ENCODE measurements around the gene DUS2.
"Not testable (repeated sequence)": the region's sequence is repeated elsewhere in the genome, so short reads cannot be mapped to it uniquely, and the experiment has no call there.

Gene DUS2

DNA sequence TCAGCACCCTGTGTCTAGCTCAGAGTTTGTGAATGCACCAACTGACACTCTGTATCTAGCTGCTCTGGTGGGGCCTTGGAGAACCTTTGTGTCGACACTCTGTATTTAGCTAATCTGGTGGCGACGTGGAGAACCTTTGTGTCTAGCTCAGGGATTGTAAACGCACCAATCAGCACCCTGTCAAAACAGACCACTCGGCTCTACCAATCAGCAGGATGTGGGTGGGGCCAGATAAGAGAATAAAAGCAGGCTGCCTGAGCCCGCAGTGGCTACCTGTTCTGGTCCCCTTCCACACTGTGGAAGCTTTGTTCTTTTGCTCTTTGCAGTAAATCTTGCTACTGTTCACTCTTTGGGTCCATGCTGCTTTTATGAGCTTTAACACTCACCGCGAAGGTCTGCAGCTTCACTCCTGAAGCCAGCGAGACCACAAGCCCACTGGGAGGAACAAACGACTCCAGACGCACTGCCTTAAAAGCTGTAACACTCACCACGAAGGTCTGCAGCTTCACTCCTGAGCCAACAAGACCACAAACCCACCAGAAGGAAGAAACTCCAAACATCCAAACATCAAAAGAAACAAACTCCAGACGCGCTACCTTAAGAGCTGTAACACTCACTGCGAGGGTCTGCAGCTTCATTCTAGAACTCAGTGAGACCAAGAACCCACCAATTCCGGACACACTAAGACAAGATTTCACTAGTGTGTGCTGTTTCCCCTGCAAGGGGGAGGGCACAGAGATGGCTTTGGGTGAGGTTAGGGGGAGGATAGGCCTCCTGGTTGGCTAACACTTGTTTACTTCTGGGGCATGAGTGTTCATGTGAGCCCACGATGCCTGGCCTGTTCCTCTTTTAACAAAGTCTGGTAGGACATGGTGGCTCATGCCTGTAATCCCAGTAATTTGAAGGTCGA, 24.1 kb upstream of the DUS2 start, which contains the start of gene DPEP2:
DPEP2 (minus strand) TSS at position 706 of the 910 bp plus-strand sequence. CDS start 6,272 bp downstream, outside the sequence.
- DNase-seq, result not testable (repeated sequence)

DNA sequence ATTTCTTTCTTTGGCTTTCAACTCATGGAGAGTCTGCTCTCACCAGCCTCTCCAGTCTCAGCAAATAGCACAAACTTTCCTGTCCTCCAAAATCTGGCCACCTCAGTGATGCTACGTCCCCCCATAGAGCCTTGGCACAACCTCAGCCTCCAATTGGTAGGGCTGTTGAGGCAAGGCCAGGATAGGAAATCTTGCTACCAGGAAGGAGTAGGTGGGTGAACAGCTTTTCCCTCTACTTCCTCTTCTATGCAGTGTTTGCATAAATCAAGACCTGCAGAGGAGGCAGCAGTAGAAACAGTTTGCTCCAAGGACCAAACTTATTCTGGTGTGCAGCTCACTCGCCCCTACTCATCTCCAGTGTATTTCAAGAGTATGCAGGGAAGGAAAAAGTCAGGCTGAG, 23.1 kb upstream of the DUS2 start:
- no peak for DNase-seq

DNA sequence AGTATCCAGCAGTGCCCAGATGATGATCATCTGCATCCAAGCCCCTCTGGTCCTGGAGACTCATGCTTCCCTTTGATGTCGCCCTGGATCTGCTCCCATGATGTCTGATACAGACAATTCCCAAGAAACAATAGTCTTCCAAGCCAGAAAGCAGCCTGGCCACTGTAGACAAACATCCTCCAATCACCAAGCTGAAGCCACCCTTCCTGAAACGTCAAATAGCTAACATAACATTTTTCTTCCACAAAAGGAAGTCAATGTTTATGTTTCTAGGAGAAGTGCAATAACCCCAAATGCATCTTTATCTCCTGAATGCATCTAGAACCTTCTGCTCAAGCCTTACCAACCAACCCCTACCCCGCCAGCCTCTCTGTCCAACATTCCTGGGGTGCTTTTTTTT, 22.6 kb upstream of the DUS2 start:
- no peak for DNase-seq

DNA sequence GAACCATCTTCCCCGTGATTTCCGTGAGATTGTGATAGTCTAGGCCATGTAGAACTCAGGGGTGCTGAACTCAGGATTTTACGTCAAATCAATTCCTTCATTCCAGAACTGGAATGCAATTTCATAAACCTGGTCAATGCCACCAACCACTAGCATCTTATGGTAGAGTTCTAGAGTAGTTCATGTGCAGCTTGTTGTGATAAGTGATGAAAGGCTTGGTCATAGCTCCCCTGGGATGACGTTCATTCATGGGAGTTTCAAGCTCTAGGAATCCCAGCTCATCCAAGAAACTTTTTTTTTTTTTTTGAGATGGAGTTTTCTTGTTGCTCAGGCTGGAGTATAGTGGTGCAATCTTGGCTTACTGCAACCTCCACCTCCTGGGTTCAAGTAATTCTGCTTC, 20.1 kb upstream of the DUS2 start:
- peak; percentile 57 for DNase-seq

DNA sequence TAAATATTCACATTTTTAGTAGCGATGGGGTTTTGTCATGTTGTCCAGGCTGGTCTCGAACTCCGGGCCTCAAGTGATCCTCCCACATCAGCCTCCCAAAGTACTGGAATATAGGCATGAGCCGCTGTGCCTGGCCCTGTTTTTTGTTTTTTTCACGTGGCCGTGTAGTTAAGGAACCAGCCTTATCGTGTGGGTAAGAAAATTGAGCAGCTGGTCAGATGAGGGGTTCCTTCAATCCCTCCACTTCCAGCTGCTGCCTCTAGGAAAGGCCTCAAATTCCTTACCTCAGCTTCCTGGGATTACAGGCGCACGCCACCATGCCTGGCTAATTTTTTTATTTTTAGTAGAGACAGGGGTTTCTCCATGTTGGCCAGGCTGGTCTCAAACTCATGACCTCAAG, 17.9 kb upstream of the DUS2 start:
- DNase-seq, result no peak

DNA sequence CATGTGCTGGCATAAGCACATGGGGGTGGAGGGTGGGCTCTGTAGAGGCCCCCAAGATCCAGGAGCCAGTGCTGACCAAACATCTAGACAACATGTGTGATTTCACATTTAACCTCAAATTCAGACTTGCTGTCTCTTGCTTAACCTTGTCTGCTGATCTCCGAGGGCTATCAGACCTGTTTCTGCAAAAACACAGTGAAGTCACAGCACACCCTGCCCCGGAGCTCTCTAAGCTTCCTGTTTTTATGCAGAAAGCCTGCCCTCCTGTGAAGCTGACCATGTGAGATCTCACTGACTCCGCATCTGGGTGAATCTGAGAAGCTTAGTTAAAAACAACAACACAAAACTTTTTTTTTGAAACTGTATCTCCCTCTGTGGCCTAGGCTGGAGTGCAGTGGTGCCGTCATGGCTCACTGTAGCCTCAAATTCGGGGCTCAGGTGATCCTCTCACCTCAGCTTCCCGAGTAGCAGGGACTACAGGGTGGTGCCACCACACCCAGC, 17.2 kb upstream of the DUS2 start:
- DNase-seq, result no peak

DNA sequence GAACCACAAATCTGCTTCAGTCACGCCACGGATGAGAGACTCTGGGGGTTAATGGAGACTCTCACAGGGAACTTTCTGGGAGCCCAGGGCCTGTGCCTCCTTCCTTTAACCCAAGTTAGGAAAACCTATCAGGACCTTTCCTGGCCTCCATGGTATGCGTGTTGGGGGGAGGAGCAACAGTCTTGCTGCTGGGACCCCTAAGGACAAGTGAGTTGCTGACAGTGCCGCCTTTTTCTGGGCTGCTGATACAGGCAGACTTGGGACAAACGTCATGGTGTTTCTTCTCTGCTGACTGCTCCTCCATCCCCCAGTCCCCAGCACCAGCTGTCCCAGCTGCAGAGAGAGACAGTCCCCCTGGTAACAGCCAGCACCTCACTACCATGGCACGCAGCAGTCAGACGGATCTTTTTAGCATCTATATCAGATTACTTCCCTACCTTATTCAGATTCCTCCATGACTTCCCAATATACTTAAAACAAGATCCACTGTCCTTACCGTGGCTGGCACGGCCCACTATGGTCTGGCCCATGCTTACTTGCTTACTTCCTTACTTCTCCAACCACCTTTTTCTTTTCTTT, 13.8 kb upstream of the DUS2 start:
- DNase-seq, result no peak

DNA sequence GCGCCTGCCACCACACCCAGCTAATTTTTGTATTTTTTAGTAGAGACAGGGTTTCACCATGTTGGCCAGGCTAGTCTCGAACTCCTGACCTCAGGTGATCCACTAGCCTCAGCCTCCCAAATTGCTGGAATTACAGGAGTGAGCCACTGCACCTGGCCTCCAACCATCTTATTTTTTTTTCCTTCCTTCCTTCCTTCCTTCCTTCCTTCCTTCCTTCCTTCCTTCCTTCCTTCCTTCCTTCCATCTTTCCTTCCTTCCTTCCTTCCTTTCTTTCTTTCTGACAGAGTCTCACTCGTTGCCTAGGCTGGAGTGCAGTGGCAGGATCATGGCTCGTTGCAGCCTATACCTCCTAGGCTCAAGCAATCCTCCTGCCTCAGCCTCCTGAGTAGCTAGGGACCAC, 13.2 kb upstream of the DUS2 start:
- not testable (repeated sequence) for DNase-seq

DNA sequence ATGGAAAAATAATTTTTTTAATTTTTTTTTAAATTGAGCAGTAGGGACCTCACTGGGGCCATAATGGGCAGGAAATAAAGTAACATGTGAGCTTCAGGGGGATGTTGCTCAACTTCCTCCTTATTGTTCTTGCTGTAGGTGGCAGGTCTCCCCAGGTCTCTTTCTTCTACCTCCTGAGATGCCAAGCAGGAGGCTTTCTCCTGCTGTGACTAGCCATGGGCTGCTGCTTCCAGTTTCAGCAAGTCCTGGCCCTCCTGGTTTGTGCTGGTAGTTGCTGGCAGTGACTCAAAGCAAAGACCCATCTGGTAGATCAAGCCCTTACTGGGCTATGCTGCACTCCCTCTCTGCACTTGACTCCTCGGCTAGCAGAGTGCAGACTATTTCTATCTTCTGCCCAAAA, 9.6 kb upstream of the DUS2 start:
- no peak for DNase-seq

DNA sequence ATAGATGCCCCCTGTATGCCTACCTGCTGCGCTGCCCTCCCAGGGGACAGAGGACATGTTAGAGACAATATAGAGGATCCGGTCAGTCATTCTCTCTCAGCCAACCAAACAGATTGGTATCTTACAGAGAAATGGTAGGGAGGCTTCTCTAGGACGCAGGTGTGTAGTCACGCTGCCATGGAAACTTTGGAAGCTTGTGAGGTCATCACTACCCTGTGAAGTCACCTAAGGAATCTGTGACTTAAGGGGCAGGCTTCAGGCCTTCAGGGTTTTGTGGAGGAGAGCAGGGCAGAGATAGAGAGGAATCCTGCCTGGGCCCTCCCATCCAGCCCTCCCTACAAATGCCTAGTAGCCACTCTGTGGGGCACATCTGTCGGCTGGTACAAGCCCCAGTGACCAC, 7.4 kb upstream of the DUS2 start, which contains the start of gene DPEP2NB:
DPEP2NB (minus strand) TSS at position 231 of the 400 bp plus-strand sequence; CDS start at position 90, 141 bp downstream.
- DNase-seq, result no peak

DNA sequence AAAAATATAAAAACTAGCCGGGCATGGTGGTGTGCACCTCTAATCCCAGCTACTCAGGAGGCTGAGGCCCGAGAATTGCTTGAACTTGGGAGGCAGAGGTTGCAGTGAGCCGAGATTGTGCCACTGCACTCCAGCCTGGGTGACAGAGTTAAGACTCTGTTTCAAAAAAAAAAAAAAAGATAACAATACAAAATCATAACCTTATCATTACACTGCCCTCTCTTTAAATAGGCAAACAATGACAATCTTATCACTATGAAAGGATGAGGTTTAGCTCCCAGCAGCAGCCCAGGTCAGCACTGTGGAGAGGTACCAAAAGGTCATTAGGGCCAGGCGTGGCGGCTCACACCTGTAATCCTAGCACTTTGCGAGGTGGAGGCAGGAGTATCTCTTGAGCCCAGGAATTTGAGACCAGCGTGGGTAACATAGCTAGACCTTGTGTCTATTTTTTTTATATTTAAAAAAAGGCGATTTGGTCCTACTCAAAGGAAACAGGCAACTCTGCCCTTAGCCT, 3.9 kb upstream of the DUS2 start:
- DNase-seq, result no peak

DNA sequence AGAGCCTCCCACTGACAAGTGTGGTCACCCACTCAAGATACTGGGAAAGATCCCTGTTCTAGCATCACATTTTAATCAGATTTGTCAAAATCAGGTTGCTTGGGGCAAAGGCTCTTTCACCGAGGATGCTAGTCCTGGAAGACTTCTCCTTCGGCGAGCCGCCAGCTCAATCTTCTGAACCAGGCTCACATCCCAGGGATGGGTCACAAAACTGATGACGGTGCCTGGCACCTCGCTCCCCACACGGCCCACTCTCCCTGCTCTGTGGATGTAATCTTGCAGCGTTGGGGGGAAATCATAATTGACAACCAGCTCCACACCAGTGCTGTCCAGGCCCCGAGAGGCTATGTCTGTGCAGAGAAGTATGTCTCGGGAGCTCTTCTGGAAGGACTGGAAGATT, 1.6 kb upstream of the DUS2 start:
- DNase-seq, result no peak

DNA sequence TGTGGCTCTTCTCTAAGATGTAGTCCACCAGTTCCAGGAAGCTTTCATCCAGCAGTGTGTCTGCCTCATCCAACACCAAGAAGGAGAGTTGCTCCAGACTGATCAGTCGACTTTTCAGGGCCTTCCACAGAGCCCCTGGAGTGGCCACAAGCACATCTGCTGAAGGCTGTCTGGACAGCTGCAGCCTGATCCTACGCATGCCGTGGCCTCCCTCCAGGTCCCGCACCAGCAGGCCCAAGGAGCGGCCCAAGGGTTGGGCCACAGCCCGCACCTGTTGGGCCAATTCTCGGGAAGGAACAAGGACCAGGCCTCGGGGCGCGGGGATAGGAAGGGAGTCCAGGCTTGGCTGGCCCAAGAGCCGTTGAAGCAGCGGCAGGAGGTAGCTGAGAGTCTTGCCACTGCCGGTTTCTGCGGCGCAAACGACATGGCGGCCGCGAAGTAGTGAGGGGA, 781 bp upstream of the DUS2 start:
- no peak for DNase-seq

DNA sequence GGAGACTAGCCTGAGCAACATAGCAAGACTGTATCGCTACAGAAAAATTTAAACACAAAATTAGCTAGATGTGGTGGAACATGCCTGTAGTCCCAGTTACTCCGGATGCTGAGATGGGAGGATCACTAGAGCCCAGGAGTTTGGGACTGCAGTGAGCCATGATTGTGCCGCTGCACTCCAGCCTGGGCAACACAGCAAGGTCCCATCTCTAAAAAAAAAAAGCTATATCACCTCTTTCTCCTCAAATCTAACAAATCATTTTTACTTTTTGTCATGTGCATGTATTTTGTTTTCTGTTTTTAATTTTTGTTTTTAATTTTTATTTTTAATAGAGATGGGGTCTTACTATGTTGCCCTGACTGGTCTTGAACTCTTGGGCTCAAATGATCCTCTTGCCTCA, 5.9 kb downstream of the DUS2 start:
- DNase-seq, result no peak

DNA sequence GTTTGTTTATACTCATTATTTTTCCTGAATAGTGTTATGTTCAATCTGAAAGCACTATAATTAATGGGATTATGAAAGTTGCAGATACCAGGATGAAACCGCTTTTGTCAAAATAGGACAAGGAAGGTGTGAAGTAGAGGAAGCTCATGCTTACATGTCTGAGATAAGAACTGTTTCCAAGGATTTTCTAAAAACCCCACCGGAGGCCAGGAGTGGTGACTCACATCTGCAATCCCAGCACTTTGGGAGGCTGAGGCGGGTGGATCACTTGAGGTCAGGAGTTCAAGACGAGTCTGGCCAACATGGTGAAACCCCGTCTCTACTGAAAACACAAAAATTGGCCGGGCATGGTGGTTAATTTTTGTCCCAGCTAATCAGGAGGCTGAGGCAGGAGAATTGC, 7.0 kb downstream of the DUS2 start:
- peak; percentile 17 for DNase-seq

DNA sequence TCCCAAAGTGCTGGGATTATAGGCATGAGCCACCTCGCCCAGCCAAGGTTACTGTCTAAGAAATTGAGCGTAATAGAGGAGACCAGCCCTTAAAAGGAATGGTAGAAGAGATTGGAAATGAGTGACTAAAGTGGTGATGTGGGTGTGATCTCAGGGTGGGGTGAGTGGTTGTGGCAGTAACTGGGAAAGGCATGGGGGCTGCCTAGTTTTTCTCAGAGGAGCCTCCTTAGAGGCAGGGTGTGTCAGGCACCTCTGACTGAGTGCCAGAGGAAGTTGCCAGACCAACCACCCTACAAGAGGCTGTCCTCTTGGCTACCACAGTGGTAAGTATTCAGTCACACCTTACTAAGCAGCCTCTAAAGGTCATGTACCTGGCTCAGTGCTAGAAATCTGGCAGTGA, 8.9 kb downstream of the DUS2 start:
- DNase-seq, result no peak

DNA sequence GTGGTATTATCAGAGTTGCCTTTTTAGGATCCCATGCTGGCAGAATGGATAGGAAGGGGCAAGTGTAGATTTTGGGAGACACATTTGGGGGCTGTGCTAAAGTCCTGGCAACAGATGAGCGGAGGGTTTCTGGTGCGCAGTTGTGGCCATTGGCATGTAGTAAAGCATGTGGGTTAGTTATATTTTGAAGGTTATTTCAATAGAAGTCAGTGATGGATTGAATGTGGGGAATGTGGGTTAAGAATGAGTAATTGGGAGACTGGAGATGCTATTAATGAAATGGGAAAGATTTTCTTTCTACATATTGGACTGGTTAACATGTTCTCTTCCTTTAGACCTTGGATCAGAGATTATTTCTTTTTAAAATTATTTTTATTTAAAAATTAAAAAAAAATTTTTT, 10.0 kb downstream of the DUS2 start:
- no peak for DNase-seq

DNA sequence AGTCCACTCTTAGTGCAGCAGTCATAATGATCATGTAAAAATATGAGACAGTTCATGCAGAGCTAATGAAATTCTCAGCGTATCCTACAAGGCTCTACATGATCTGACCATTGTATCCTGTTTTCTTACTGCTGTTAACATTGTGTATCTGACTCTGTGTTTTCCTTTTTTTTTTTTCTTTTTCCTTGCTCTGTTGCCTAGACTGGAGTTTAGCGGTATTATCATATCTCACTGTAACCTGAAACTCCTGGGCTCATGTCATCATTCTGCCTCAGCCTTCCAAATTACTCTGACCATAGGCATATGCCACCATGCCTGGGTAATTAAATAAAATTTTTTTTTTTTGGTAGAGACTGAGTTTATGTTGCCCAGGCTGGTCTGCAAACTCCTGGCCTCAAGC, 12.1 kb downstream of the DUS2 start:
- DNase-seq, result no peak

DNA sequence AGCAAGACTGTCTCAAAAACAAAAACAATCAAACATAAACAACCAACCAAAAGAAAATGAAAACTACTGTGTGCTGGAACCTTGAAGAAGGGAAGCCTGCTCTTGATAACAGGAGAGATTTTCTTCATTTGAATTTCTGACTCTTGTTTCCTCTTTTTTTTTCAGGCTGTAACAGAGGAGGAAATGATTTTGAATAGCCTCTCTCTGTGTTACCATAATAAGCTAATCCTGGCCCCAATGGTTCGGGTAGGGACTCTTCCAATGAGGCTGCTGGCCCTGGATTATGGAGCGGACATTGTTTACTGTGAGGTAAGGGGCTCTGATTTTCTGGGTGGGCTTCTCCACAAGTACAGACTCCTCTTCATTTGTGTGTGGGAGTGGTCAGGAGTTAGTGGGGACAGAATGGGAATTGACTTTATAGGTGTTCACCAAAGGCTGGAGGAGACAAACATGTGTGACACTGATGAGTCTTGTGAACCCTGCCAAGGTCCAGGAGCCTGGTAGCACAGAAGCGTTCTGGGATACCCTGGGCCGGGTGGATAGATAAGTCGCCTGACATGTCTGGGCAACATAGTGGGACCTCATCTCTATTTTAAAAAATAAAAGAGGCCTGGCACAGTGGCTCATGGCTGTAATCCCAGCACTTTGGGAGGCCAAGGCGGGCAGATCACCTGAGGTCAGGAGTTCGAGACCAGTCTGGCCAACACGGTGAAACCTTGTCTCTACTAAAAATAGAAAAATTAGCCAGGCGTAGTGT, 14.9 kb downstream of the DUS2 start:
- DNase-seq, result no peak

DNA sequence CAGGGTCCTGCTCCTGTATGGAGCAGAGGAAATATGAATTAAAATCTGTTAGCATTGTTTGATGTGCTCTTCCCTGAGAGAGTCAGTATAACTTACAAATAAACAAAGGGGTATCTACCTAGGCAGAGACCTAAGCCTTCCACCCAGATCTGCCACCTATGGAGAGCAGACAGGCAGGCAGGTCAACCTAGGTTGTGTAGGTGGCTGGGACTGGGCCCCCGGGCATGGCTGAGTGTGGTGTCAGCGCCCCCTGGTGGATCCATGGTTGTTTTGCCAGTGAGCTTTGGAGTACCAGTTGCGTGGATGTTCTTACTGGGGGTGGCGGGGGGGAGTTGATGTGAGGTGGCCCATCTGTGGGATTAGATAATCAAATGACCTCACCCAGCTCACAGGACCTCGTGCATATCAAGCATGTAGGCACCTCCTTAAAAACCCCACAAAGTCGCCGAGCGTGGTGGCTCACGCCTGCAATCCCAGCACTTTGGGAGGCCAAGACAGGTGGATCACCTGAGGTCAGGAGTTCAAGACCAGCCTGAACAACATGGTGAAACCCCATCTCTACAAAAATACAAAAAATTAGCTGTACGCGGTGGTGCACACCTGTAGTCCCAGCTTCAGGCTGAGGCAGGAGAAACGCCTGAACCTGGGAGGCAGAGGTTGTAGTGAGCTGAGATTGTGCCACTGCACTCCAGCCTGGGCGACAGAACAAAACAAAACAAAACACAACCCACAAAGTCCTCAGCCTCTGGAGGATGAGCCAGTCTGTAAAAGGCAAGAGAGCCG, 17.6 kb downstream of the DUS2 start:
- DNase-seq, result peak; percentile 58

DNA sequence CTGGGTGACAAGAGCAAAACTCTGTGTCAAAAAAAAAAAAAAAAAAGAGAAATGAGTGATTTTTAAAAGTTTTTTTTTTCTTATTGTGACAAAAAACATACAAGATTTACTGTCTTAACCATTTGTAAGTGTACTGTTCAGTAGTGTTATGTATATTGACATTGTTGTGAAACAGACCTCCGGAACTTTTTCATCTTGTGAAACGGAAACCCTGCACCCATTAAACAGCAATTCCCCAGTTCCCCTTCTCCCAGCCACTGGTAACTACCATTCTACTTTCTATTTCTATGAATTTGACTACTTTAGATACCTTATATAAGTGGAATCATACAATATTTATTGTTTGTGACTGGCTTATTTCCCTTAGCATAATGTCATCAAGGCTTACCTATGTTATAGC, 18.7 kb downstream of the DUS2 start:
- DNase-seq, result no peak

DNA sequence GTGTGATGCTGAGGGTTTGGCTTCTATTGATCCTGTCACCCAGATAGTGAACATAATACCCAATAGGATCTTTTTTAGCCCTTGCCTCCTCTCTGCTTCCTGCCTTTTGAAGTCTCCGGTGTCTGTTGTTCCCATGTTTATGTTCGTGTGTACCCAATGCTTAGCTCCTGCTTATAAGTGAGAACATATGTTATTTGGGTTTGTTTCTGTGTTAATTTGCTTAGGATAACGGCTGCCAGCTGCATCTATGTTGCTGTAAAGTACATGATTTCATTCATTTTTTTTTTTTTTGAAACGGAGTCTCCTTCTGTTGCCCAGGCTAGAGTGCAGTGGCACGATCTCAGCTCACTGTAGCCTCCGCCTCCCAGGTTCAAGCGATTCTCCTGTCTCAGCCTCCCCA, 23.0 kb downstream of the DUS2 start:
- no peak for DNase-seq
